HG02571 (cell line): ENCODE results near the gene PSMD3.

Source experiments
- ATAC-seq: cut with Tn5 transposase; IDR thresholded peaks from one replicate; pipeline ENCODE4 v1.9.1; 2021; ENCODE audit warnings: mild to moderate bottlenecking, moderate library complexity; ENCODE audit not compliant: unreplicated experiment

The PSMD3 gene

GRCh38 chr17:39955726-39956225, 24.8 kb upstream of the PSMD3 start:
- ATAC-seq = no peak

DNA sequence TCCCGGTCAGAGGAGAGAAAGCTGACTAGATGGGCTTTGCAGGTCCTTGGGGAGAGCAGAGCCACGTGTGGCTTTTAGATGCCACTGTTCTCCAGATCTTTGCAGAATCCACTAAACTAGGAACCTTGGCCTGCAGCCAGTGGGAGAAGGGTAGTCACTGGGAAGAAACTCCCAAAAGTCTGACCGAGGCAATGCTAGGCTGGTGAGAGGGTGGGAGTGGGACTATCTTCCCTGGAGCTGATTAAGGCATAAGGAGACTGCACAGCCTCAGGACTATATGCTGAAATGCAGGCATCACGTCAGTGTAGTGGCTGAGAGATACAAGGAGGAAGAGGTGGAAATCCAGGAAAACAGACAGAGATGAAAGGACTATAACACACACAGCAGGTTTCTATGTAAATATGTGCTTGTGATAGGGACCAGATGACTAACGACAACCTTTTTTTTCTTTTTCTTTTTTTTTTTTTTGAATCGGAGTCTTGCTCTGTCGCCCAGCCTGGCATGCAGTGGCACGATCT, 20.0 kb upstream of the PSMD3 start:
- ATAC-seq = no peak

GRCh38 chr17:39962642-39963220, 17.9 kb upstream of the PSMD3 start, which contains the start of gene GSDMA:
TSS of gene GSDMA (plus strand) at chr17:39963004. CDS start at chr17:39965688, 2,684 bp downstream.
- ATAC-seq = no peak

GRCh38 chr17:39963829-39964228, 16.8 kb upstream of the PSMD3 start:
- ATAC-seq = no peak

DNA sequence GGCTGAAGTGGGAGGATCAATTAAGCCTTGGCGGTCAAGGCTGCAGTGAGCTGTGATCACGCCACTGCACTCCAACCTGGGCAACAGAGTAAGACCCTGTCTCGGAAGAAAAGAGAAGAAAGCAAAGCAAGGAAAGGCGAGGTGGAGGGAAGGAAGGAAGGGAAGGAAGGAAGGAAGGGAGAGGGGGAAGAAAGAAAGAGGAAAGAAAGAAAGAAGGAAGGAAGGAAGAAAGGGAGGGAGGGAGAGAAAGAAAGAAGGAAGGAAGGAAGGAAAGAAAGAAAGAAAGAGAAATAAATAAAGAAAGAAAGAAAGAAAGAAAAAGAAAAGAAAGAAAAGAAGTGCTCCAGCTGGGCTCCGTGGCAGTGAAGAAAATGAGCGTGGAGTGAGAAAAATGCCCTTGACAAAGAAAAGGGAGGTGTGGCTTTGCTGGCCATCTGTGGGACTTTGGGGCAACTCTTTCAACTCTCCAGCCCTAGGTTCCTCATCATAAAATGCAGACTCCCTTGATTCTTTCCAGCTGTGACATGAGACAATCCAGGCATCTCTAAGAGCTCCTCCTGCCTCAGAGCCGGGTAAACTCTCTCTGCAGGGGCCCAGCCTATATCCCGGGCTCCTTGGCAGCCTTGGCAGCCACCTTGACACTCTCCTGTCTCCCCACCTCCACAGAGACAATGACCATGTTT, 15.4 kb upstream of the PSMD3 start:
- no peak for ATAC-seq

- ATAC-seq = no peak
Measured at GRCh38 chr17:39966771-39967170, 13.8 kb upstream of the PSMD3 start.

DNA sequence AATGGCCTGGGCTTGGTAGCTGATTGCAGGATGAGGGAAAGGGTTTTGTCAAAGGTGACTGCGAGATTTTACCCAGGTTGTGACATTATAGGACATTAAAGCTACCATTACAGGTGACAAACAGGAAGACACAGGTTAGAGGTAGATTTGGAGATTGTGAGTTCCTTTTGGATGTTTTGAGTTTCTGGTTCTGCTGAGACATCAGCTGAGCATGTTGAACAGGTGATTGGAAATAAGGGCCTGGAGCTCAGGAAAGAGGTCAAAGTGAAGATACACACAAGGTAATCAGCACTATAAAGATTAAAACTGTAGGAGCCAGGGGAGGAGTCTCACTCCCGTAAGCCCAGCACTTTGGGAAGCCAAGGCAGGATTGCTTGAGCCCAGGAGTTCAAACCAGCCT, 11.8 kb upstream of the PSMD3 start:
- ATAC-seq = no peak

DNA sequence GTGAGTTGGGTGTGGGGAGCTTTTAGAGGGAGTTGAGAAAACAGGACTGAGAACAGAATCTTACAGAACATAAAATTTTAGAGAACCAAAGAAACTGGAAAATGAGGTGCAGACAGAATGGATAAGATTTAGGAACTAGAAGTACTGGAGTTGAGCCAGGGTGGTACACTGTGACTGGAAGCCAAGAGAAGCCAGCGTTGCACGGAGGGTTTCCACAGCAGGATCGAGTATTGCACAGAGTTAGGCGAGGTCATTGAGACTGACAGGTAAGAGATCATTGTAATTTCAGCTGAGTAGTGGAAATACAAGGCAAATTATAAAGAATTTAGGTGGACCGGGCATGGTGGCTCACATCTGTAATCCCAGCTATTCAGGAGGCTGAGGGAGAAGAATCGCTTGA, 11.2 kb upstream of the PSMD3 start:
- no peak for ATAC-seq

DNA sequence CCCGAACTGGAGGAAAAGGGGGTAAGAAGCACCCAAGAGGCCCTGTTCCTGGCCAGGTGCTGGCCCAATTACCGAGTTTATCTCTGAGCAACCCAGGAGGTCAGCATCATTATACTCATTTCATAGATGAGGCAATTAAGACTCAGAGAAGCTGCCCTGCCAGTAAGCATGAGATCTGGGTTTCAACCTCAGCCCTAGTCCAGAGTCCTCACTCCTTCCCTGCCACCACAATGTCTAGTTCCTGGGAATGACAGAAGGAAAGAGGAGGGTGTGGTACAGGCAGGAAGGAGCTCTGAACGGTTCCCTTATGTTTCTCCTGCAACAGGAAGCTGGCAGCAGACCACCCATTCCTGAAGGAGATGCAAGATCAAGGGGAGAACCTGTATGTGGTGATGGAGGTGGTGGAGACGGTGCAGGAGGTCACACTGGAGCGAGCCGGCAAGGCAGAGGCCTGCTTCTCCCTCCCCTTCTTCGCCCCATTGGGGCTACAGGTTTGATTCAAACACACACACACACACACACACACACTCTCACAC, 10.4 kb upstream of the PSMD3 start:
- ATAC-seq = no peak

GRCh38 chr17:39971076-39971603, 9.5 kb upstream of the PSMD3 start:
- ATAC-seq = no peak

GRCh38 chr17:39972271-39972670, 8.3 kb upstream of the PSMD3 start:
- no peak for ATAC-seq

DNA sequence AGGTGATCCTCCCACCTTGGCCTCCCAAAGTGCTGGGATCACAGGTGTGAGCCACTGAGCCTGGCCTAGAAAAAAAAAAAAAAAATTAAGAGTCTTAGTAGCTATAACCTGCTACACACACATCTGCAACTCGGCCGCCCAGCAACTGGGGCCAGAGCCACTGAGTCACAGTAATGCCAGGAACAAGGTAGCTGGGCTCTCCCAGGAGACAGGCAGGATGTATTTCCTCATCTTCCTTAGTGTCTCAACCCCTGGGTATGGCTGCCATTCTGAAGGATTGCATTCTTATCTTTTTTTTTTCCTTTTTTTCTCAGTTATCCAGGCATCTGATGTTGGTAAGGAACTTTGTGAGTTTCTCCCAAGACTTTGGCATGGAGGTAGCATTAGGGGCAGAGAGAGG, 7.1 kb upstream of the PSMD3 start:
- ATAC-seq = no peak

GRCh38 chr17:39974433-39974832, 6.2 kb upstream of the PSMD3 start:
- no peak for ATAC-seq

- ATAC-seq = no peak
Measured at GRCh38 chr17:39975801-39976200, 4.8 kb upstream of the PSMD3 start.

DNA sequence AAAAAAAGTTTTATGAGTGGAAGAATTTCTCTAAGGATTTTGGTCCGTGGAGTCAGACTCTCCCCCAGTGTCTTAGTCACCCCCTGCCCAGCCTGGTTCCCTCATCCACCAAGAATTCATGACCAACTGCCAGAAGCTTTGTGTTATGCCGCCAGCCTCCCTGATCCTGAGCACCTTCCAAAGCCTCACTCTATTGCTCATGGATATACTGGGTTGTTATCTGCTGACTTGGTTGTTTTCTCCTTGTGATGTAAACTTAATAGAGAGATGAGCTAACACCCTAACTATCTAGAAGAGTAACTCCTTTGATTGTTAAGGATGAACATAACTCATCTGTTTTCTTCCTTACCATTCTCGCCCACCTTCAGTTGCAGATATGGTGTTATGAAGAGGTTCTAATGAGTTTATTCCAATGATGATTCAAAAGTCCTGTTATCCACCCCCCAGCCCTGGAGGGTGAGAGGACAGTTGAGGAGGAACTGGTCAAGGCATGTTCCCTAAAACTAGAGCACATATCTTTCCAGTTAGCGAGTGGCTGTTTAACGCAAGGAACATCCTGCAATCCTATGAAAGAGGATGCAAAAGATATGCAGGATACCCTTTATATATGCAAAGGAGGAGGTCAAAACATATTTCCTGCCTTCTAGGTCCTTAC, 1.5 kb upstream of the PSMD3 start:
- ATAC-seq = no peak

- ATAC-seq = peak; percentile 6
Measured at GRCh38 chr17:39979893-39980350, 685 bp upstream of the PSMD3 start.

- no peak for ATAC-seq
Measured at GRCh38 chr17:39981207-39981741, 667 bp downstream of the PSMD3 start.

- ATAC-seq = no peak
Measured at GRCh38 chr17:39981766-39982375, 1.3 kb downstream of the PSMD3 start.

- ATAC-seq = no peak
Measured at GRCh38 chr17:39988206-39988810, 7.7 kb downstream of the PSMD3 start.

DNA sequence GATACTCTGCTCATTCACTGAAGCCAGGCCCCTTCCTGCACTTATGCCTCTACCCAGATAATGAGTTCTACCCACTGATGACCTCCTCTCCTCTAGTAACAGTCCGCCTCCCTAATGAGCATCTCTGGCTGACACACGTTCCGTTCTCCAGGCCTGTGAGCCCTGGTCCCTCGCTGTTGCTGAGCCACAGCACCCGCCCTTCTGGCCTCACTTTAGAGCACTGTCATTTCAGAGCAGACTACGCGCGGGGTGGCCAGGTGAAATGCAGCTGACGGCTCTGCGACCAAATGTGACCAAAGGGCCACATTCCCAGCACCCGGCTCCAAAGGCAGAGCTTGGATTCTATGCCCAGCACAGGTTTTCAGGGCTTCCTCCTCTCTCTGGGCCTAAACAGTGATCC, 13.8 kb downstream of the PSMD3 start:
- no peak for ATAC-seq
